OCI-LY7 (cell line): Measurements from ENCODE around the gene APCDD1.

Experiments used
- CTCF ChIP-seq: fragments of 200-600 bp; sonication (generic); conservative IDR thresholded peaks from 2 replicates; pipeline ENCODE4 v1.5.1; 2014; ENCODE audit warnings: mild to moderate bottlenecking, antibody characterized with exemption, low read length, moderate library complexity, mixed read lengths
- EZH2phosphoT487 ChIP-seq: fragments of 200-600 bp; sonication (generic); IDR thresholded peaks from 2 replicates; pipeline ENCODE4 v1.6.1; 2018; ENCODE audit warnings: low read depth, borderline replicate concordance, mild to moderate bottlenecking, mixed run types, antibody characterized with exemption, low read length, moderate library complexity, mixed read lengths

- no peak for TF ChIP-seq CTCF
- no peak for TF ChIP-seq EZH2phosphoT487
Observed at GRCh38 chr18:10449396-10449795, 5.0 kb upstream of the APCDD1 start.
